C4-2B (cell line): ENCODE data around the gene MAML3.

Experiments
- H3K27ac ChIP-seq: fragments of 450-650 bp; 2 replicates; pipeline ENCODE4 v1.5.1; 2017
- CTCF ChIP-seq: fragments of 450-650 bp; conservative IDR thresholded peaks from 2 replicates; pipeline ENCODE4 v1.5.1; 2017; ENCODE audit warnings: mild to moderate bottlenecking
- ZFX ChIP-seq: fragments of 450-650 bp; IDR thresholded peaks from 2 replicates; pipeline ENCODE4 v1.6.1; 2017

The MAML3 gene

DNA sequence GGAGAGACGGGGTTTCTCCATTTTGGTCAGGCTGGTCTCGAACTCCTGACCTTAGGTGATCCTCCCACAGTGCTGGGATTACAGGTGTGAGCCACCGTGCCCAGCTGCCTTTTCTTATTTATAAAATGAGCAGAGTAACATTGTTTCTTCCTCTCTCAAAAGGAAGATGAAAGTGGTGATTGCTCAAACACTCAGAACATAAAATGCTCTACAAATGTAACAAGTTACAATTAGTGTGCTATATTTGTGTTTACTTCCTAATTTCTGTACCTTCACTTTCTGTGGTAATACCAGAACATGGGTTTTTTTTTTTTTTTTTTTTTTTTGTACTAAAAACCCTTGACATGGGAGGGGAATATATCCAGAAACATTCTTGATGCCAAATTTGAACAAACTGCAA is 290.5 kb downstream of the MAML3 start:
- H3K27ac ChIP-seq, result no peak overlapping the region
- TF ChIP-seq CTCF (no peak), ZFX (no peak)

- TF ChIP-seq ZFX (no peak), CTCF (no peak)
Measured at GRCh38 chr4:139861471-139861870, 292.5 kb downstream of the MAML3 start.

DNA sequence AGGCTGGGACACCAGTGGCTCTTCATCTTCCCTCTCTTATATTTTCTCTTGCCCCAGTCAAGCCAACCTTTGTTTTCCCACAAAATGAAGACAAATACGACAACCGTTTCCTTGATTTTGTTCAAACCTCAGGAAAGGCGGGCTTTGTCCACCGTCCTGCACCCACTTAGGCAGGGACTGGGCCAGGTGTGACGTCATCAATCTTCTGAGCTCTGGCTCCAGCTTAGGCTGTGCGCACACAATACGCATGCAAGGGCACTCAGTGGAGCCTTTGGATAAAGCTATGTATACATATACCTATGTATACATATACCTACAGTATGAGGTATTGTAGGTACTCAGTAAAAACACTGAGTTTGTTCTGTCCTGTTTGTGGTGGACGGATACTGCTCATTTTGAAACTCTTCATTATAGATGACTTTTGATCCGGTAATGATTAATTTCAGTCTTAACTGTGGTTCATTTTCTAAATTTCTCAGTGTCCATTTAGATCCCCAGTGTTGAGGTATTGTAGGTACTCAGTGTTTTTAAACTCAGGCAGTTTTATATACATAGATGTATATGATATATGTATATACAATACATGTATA is 293.5 kb downstream of the MAML3 start:
- H3K27ac ChIP-seq, result no peak overlapping the region

More at GRCh38 chr4:139861471-139861870, 292.5 kb downstream of the MAML3 start:
- H3K27ac ChIP-seq, result no peak overlapping the region

GRCh38 chr4:139859876-139860275 is 294.1 kb downstream of the MAML3 start:
- no peak overlapping the region for H3K27ac ChIP-seq
- TF ChIP-seq ZFX, result no peak
- TF ChIP-seq CTCF, result no peak

More for the DNA sequence above, 293.5 kb downstream of the MAML3 start:
- TF ChIP-seq CTCF, result no peak
- TF ChIP-seq ZFX, result no peak

DNA sequence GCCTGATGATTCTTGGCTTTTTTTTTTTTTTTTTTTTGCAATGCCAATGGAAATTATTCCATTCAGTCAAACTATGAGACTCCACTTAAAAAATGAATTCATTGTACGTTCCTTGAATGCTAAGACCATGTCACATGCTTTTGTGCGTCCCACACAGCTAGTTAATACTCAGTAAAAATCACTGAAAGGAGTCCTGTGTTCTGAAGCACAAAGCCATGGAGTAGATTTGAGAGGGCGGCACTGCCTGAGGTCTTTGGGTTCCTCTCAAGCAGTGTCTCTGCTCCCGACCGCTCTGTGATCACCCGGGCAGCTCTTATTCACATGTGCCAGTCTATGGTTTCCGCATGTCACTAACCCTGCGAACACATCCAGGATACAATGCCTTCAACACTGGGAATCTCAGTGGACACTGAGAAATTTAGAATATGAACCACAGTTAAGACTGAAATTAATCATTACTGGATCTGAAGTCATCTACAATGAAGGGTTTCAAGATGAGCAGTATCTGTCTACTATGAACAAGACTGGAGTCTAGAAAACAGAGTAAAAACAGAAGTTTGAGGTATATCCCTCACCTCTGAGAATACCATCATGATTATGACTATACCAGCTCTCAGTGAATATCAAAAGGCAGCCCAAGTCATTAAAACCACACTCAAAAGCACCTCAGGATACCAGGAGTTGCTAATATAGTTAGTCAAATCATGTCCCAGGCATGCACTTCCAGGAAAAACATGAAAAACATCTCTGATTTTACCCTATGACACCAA is 295.4 kb downstream of the MAML3 start:
- TF ChIP-seq CTCF, result no peak
- no peak for TF ChIP-seq ZFX
- H3K27ac ChIP-seq, result no peak overlapping the region

DNA sequence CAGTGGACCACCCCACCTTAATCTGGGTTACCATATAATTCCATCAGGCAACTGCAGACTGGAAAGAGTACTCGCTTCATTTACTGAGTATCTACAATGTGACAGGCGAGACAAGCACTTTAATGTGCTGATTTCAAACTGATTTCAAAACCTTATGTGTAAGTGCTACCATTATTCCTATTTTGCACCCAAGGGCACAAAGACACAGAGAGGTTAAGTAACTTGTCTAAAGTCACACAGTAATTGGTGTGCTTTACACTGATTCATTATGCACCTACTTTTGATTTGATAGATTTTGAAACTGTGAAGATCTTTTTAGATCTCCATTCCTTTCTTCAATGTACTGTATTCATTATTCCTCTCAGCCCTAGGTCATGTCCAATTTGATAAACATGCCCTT is 296.0 kb downstream of the MAML3 start:
- TF ChIP-seq ZFX, result no peak
- TF ChIP-seq CTCF, result no peak
- no peak overlapping the region for H3K27ac ChIP-seq

DNA sequence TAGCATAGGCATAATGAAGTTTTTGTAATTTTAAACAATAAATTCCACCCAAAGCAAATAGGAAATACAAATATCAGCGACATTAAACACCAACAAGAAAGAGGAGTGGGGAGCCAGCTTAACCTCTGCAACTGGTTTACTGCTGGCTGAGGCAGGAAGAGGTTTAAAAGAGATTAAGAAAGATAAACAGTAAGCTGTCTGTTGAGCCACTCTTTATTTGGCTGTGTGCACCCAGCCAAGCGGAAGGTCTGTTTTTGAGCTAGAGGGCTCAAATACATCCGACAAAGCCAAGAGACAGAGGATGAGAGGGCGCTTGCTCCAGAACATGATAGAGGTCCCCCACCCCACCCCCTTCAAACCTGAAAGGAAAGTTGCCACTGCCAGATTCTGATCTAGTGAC is 297.0 kb downstream of the MAML3 start:
- no peak for TF ChIP-seq CTCF
- TF ChIP-seq ZFX, result no peak
- H3K27ac ChIP-seq, result no peak overlapping the region
